Measurements from ENCODE around the gene SUGCT. TPM values are rescaled to one million over a fixed set of nuclear protein-coding genes. Genes with fewer than 3 reads are reported as not detected.

Gene SUGCT
- total RNA-seq, 2 experiments from 2014 or later = 0.95 to 1.2 TPM

DNA sequence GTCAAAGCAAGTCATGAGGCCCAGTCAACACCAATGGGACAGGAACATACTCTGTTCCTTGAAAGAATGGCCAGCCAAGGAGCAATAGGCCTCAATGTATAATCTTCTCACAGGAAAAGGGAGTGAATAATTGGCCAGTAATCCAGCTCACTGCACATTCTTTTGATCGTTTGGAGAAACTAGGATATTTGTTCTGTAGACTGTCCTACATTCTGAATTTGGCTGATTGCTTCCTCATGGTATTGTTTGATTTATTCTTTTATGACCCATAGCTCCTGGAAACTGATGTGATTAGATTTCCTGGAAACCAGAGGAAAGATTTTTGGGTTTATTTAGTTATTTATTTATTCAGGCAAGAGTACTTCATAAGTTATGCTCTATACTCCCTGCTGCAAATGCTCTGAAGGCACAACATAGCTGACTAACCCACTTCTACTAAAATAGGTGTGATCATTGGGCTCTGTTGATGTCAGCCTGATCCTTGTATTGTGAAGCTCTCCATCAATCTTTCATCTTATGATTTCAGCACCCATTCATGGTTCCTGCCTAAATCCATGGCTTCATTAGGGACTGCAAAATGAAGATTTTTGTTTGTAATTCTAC is 745.2 kb downstream of the SUGCT start:
- intact Hi-C loops (cut with DNase I, micrococcal nuclease) = no loop called here
- H3K27me3 ChIP-seq (ENCODE audit: control insufficient read depth in 1 of 2, insufficient read depth in 2 of 2, low read length in 2 of 2) = no peaks in the 10 kb centered on the region
- Mint-ChIP-seq H3K27ac (no peak overlapping the region), H3K36me3 (ENCODE audit: low read depth) (no peaks in the 10 kb centered on the region), H3K4me1 (ENCODE audit: low read depth) (no peaks in the 10 kb centered on the region), H3K27me3 (no peaks in the 10 kb centered on the region), H3K4me3 (no peak overlapping the region), H3K9me3 (peaks cover 2% of the 10 kb centered on the region)
- no peaks in the 10 kb centered on the region for H3K36me3 ChIP-seq (ENCODE audit: insufficient read depth, low read length)
- peaks cover 0 to 4% of the 10 kb centered on the region in 2 experiments for H3K9me3 ChIP-seq (ENCODE audit: control insufficient read depth in 1 of 2, insufficient read depth in 1 of 2, low read length in 2 of 2)
- ATAC-seq (ENCODE audit: poor library complexity) = no peak
- POLR2A ChIA-PET = no interaction called here
- no peak overlapping the region for H3K27ac ChIP-seq (ENCODE audit: low read depth in 1 of 2, low read length in 2 of 2)
- H3K4me1 ChIP-seq (ENCODE audit: insufficient read depth, low read length) = no peaks in the 10 kb centered on the region
- no peak overlapping the region for H3K4me3 ChIP-seq (ENCODE audit: low read length)
- CTCF ChIA-PET = no interaction called here
- TF ChIP-seq, protein P1, sequence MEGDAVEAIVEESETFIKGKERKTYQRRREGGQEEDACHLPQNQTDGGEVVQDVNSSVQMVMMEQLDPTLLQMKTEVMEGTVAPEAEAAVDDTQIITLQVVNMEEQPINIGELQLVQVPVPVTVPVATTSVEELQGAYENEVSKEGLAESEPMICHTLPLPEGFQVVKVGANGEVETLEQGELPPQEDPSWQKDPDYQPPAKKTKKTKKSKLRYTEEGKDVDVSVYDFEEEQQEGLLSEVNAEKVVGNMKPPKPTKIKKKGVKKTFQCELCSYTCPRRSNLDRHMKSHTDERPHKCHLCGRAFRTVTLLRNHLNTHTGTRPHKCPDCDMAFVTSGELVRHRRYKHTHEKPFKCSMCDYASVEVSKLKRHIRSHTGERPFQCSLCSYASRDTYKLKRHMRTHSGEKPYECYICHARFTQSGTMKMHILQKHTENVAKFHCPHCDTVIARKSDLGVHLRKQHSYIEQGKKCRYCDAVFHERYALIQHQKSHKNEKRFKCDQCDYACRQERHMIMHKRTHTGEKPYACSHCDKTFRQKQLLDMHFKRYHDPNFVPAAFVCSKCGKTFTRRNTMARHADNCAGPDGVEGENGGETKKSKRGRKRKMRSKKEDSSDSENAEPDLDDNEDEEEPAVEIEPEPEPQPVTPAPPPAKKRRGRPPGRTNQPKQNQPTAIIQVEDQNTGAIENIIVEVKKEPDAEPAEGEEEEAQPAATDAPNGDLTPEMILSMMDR (IDR thresholded peaks at IDR 0.05) = no peak
- DNase-seq = no peak

DNA sequence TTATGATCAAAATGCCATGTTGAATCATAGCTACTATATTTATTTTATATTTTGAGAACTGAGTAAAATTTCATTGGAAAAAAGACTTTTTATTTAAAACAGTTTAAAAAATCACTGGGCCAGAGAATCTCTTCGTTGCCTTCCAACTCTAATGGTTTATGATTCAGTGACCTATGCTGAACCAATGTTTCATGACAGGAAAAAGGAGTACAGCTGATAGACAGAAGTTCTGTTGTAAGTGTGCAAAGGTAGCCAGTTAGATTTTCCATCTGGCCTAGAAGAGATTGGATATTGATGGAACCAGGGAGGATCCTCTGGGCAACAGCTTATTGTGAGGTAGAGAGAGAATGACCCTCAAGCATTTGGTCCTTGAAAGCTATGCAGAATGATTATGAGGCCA is 745.8 kb downstream of the SUGCT start:
- ChIA-PET CTCF (no interaction called here), POLR2A (no interaction called here)
- no peak overlapping the region for H3K27ac ChIP-seq (ENCODE audit: low read depth in 1 of 2, low read length in 2 of 2)
- no peaks in the 10 kb centered on the region for H3K36me3 ChIP-seq (ENCODE audit: insufficient read depth, low read length)
- DNase-seq (no peak), ATAC-seq (ENCODE audit: poor library complexity) (no peak)
- Mint-ChIP-seq H3K27ac (no peak overlapping the region), H3K36me3 (ENCODE audit: low read depth) (no peaks in the 10 kb centered on the region), H3K4me1 (ENCODE audit: low read depth) (no peaks in the 10 kb centered on the region), H3K9me3 (no peaks in the 10 kb centered on the region), H3K27me3 (no peaks in the 10 kb centered on the region), H3K4me3 (no peak overlapping the region)
- TF ChIP-seq, protein P1 (IDR thresholded peaks at IDR 0.05) = no peak
- H3K4me1 ChIP-seq (ENCODE audit: insufficient read depth, low read length) = no peaks in the 10 kb centered on the region
- H3K27me3 ChIP-seq (ENCODE audit: control insufficient read depth in 1 of 2, insufficient read depth in 2 of 2, low read length in 2 of 2) = no peaks in the 10 kb centered on the region
- intact Hi-C loops (cut with DNase I, micrococcal nuclease) = no loop called here
- no peak overlapping the region for H3K4me3 ChIP-seq (ENCODE audit: low read length)
- peaks cover 0 to 4% of the 10 kb centered on the region in 2 experiments for H3K9me3 ChIP-seq (ENCODE audit: control insufficient read depth in 1 of 2, insufficient read depth in 1 of 2, low read length in 2 of 2)

DNA sequence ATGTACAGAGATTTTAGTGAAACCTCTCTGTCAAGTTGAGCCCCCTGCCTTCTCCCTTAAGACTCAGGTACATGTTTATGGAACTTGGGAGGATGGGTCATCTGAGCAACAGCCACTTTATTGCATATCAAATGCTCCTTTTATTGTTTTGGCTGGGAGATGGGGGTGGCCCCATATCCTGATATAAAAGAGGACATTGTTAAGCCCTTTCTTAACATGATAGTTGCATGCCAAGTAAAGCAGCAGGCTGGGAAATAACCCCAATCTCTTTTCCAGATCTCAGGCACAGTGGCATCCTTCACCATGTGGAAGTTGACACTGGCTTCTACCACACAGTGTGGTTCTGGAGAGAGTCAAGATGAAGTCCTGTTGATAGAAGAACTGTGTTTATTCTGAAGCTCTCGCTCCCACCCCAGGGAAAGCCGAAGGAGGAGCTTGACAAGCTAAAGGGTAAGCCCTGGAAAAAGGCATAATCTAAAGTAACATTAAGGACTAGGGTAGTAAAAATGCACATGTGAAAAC is 746.7 kb downstream of the SUGCT start:
- Histone ChIP-seq H3K9me3 (ENCODE audit: control insufficient read depth in 1 of 2, insufficient read depth in 1 of 2, low read length in 2 of 2) (peaks cover 0 to 3% of the 10 kb centered on the region in 2 experiments), H3K36me3 (ENCODE audit: insufficient read depth, low read length) (no peaks in the 10 kb centered on the region), H3K4me3 (ENCODE audit: low read length) (no peak overlapping the region), H3K27me3 (ENCODE audit: control insufficient read depth in 1 of 2, insufficient read depth in 2 of 2, low read length in 2 of 2) (no peaks in the 10 kb centered on the region), H3K4me1 (ENCODE audit: insufficient read depth, low read length) (no peaks in the 10 kb centered on the region), H3K27ac (ENCODE audit: low read depth in 1 of 2, low read length in 2 of 2) (no peak overlapping the region)
- no peak for DNase-seq
- ChIA-PET POLR2A (interaction anchor here (0.5 kb wide), 1 partner anchor 157 kb away, joined by 3 read pairs; no protein-coding TSS in a partner anchor), CTCF (no interaction called here)
- Mint-ChIP-seq H3K27ac (no peak overlapping the region), H3K36me3 (ENCODE audit: low read depth) (no peaks in the 10 kb centered on the region), H3K9me3 (no peaks in the 10 kb centered on the region), H3K4me1 (ENCODE audit: low read depth) (no peaks in the 10 kb centered on the region), H3K27me3 (no peaks in the 10 kb centered on the region), H3K4me3 (no peak overlapping the region)
- TF ChIP-seq, protein P1 (IDR thresholded peaks at IDR 0.05) = no peak
- intact Hi-C loops (cut with DNase I, micrococcal nuclease) = no loop called here
- no peak for ATAC-seq (ENCODE audit: poor library complexity)
